Activated B cell treated with CpG ODN at 0.5 μM for 24 hours (primary cell): ENCODE measurements around the gene ZSCAN25. TPM values are rescaled to one million over a fixed set of nuclear protein-coding genes. Genes with fewer than 3 reads are reported as not detected.
"Not testable (repeated sequence)": the region's sequence is repeated elsewhere in the genome, so short reads cannot be mapped to it uniquely, and the experiment has no call there.

ENCODE experiments used
- ATAC-seq: fragments of 200-7000 bp; cut with Tn5 transposase; one replicate; pipeline ENCODE4 v1.10.0; 2021; ENCODE audit warnings: low read depth, mild to moderate bottlenecking, moderate library complexity
- CTCF ChIA-PET: fragments of 350-600 bp; sonication (Branson Sonifier 250); formaldehyde crosslinking; loops from one replicate; lab custom pipeline; 2021; ENCODE audit warnings: antibody characterized with exemption; lab: Charles Lee
- POLR2A ChIA-PET: fragments of 350-600 bp; sonication (Branson Sonifier 250); formaldehyde crosslinking; loops from one replicate; lab custom pipeline; 2021; ENCODE audit warnings: antibody characterized with exemption; lab: Charles Lee
- DNase-seq: peaks from one replicate; pipeline ENCODE4 v3.0.0; 2022
- H3K27ac Mint-ChIP-seq: one replicate; pipeline ENCODE4 v1.8.0; 2020; ENCODE audit warnings: mixed read lengths
- H3K27me3 Mint-ChIP-seq: one replicate; pipeline ENCODE4 v1.8.0; 2021; ENCODE audit warnings: mixed read lengths
- H3K36me3 Mint-ChIP-seq: one replicate; pipeline ENCODE4 v1.8.0; 2021; ENCODE audit warnings: low read depth, mixed read lengths
- H3K4me1 Mint-ChIP-seq: one replicate; pipeline ENCODE4 v1.8.0; 2021; ENCODE audit warnings: mixed read lengths
- H3K4me3 Mint-ChIP-seq: one replicate; pipeline ENCODE4 v1.8.0; 2020; ENCODE audit warnings: mild to moderate bottlenecking, mixed read lengths
- H3K9me3 Mint-ChIP-seq: one replicate; pipeline ENCODE4 v1.8.0; 2020; ENCODE audit warnings: mixed read lengths
- intact Hi-C: fragments of 100-400 bp; cut with micrococcal nuclease; formaldehyde crosslinking; loops from one replicate; pipeline ENCODE4 v1.15.1; 2024
- total RNA-seq: library from RNA; stranded (reverse); gene quantifications from 2 replicates; pipeline ENCODE4 v1.2.3, GENCODE V29; 2022
- TF ChIP-seq, protein P1 (sequence below): fragments of 200-600 bp; IDR thresholded peaks from one replicate; pipeline ENCODE4 v1.8.0; 2022; ENCODE audit warnings: antibody characterized with exemption, mild to moderate bottlenecking

ZSCAN25 gene
- total RNA-seq, 1 donor from 2014 or later: 33.4 TPM

GRCh38 chr7:99579281-99579955, 37.3 kb upstream of the ZSCAN25 start:
- DNase-seq: no peak
- no peaks in the 10 kb centered on the region for H3K9me3 Mint-ChIP-seq
- intact Hi-C loops: no loop called here
- ChIA-PET CTCF (interaction anchor here (1.0 kb wide), 1 partner anchor 54 kb away, joined by 3 read pairs; no protein-coding TSS in a partner anchor), POLR2A (interaction anchor here (0.6 kb wide), 1 partner anchor 163 kb away, joined by 3 read pairs; no protein-coding TSS in a partner anchor)
- TF ChIP-seq, protein P1, sequence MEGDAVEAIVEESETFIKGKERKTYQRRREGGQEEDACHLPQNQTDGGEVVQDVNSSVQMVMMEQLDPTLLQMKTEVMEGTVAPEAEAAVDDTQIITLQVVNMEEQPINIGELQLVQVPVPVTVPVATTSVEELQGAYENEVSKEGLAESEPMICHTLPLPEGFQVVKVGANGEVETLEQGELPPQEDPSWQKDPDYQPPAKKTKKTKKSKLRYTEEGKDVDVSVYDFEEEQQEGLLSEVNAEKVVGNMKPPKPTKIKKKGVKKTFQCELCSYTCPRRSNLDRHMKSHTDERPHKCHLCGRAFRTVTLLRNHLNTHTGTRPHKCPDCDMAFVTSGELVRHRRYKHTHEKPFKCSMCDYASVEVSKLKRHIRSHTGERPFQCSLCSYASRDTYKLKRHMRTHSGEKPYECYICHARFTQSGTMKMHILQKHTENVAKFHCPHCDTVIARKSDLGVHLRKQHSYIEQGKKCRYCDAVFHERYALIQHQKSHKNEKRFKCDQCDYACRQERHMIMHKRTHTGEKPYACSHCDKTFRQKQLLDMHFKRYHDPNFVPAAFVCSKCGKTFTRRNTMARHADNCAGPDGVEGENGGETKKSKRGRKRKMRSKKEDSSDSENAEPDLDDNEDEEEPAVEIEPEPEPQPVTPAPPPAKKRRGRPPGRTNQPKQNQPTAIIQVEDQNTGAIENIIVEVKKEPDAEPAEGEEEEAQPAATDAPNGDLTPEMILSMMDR: no peak
- no peak overlapping the region for H3K27ac Mint-ChIP-seq
- H3K4me1 Mint-ChIP-seq: peaks cover 33% of the 10 kb centered on the region
- no peak for ATAC-seq
- H3K36me3 Mint-ChIP-seq: peaks cover 2% of the 10 kb centered on the region
- H3K4me3 Mint-ChIP-seq: peak overlapping the region; percentile 90
- H3K27me3 Mint-ChIP-seq: no peaks in the 10 kb centered on the region

- Mint-ChIP-seq H3K27me3 (no peaks in the 10 kb centered on the region), H3K9me3 (no peaks in the 10 kb centered on the region), H3K4me3 (peak overlapping the region; percentile 90), H3K36me3 (no peaks in the 10 kb centered on the region), H3K27ac (peak overlapping the region; percentile 50), H3K4me1 (peaks cover 33% of the 10 kb centered on the region)
- DNase-seq (peak; percentile 42), ATAC-seq (peak; percentile 79)
- intact Hi-C loops: no loop called here
- POLR2A ChIA-PET: interaction anchor here (0.6 to 1.3 kb wide), 3 partner anchors 21 to 163 kb away, joined by 3 to 7 read pairs (median 3); partner anchors contain the start of gene ZNF655
- TF ChIP-seq, protein P1: no peak
- CTCF ChIA-PET: interaction anchor here (1.0 kb wide), 1 partner anchor 55 kb away, joined by 3 read pairs; no protein-coding TSS in a partner anchor
Observed at GRCh38 chr7:99579956-99580777, 36.6 kb upstream of the ZSCAN25 start.

DNA sequence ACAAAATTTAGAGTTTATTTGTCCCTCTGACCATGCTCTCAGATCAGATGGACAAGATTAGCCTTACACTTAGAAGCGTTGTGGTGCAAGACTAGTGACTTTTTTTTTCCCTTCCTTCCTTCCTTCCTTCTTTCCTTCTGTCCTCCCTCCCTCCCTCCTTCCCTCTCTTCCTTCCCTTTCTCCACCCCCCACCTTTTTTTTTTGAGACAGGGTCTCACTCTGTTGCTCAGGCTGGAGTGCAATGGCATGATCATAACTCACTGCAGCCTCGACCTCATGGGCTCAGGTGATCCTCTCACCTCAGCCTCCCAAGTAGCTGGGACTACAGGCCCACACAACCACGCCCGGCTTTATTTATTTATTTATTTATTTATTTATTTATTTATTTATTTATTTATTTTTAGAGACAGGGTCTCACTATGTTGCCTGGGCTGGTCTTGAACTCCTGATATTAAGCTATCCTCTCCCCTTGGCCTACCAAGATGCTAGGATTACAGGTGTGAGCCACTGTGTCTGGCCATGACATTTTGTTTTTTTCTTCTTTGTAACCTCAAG, 35.9 kb upstream of the ZSCAN25 start:
- CTCF ChIA-PET: interaction anchor here (1.0 kb wide), 1 partner anchor 56 kb away, joined by 3 read pairs; no protein-coding TSS in a partner anchor
- intact Hi-C loops, ATAC-seq, H3K27me3 Mint-ChIP-seq, H3K36me3 Mint-ChIP-seq, H3K9me3 Mint-ChIP-seq, DNase-seq: not testable (repeated sequence)
- peak overlapping the region; percentile 90 for H3K4me3 Mint-ChIP-seq
- peaks cover 33% of the 10 kb centered on the region for H3K4me1 Mint-ChIP-seq
- H3K27ac Mint-ChIP-seq: peak overlapping the region; percentile 50
- POLR2A ChIA-PET: interaction anchor here (0.6 to 1.3 kb wide), 4 partner anchors 22 to 502 kb away, joined by 3 to 20 read pairs (median 5); partner anchors contain the start of gene ZNF655

- H3K9me3 Mint-ChIP-seq: no peaks in the 10 kb centered on the region
- CTCF ChIA-PET: no interaction called here
- H3K4me3 Mint-ChIP-seq: no peak overlapping the region
- intact Hi-C loops: no loop called here
- no peaks in the 10 kb centered on the region for H3K36me3 Mint-ChIP-seq
- H3K27ac Mint-ChIP-seq: no peak overlapping the region
- TF ChIP-seq, protein P1: no peak
- ATAC-seq (no peak), DNase-seq (no peak)
- no peaks in the 10 kb centered on the region for H3K27me3 Mint-ChIP-seq
- POLR2A ChIA-PET: no interaction called here
- no peaks in the 10 kb centered on the region for H3K4me1 Mint-ChIP-seq
Observed at GRCh38 chr7:99588868-99589267, 27.9 kb upstream of the ZSCAN25 start.

DNA sequence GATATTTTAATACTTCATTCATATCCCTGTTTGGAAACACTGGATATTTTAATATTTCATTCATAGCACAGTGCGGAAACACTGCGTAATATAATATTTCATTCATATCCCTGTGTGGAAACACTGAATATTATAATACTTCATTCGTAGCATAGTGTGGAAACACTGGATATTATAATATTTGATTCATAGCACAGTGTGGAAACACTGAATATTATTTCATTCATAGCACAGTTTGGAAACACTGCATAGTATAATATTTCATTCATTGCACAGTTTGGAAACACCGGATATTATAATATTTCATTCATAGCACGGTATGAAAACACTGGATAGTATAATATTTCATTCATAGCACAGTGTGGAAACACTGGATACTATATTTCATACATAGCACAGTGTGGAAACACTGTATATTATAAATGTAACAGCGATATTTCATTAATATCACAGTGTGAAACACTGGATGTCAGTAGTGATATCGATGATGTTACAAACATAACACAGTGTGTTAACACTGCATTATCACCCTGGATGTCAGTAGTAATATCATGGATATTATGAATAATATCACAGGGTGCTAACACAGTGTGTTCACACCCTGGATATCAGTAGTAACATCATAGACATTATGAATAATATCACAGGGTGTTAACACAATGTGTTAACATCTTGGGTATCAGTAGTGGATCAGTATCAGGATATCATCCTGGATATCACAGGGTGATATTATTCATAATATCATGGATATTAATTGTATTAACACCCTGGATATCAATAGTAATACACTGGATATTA, 21.6 kb upstream of the ZSCAN25 start:
- Mint-ChIP-seq H3K4me1 (no peaks in the 10 kb centered on the region), H3K9me3 (no peaks in the 10 kb centered on the region), H3K4me3 (no peak overlapping the region), H3K27me3 (no peaks in the 10 kb centered on the region), H3K27ac (no peak overlapping the region), H3K36me3 (no peaks in the 10 kb centered on the region)
- intact Hi-C loops: no loop called here
- DNase-seq (no peak), ATAC-seq (no peak)
- ChIA-PET CTCF (no interaction called here), POLR2A (no interaction called here)
- TF ChIP-seq, protein P1: no peak
